ENCODE measurements around the gene ZDHHC14.

Gene ZDHHC14

GRCh38 chr6:157593596-157593995, 212.6 kb downstream of the ZDHHC14 start:
- Histone ChIP-seq H3K27ac (ENCODE audit: low read length) (no peak overlapping the region), H3K36me3 (ENCODE audit: control insufficient read depth in 2 of 2, insufficient read depth in 2 of 2, low read length in 2 of 2) (peaks cover 0 to 2% of the 10 kb centered on the region in 2 donors), H3K4me3 (ENCODE audit: low read length in 2 of 2) (no peak overlapping the region), H3K9me3 (ENCODE audit: control insufficient read depth in 2 of 2, low read length in 2 of 2) (no peaks in the 10 kb centered on the region), H3K4me1 (ENCODE audit: control insufficient read depth, insufficient read depth, low read length) (peaks cover 7% of the 10 kb centered on the region), H3K9ac (ENCODE audit: low read length in 2 of 2) (no peak overlapping the region), H3K27me3 (ENCODE audit: control insufficient read depth in 1 of 2, insufficient read depth in 2 of 2, low read length in 2 of 2) (no peaks in the 10 kb centered on the region)

- Histone ChIP-seq H3K9me3 (ENCODE audit: control insufficient read depth in 2 of 2, low read length in 2 of 2) (no peaks in the 10 kb centered on the region), H3K4me3 (ENCODE audit: low read length in 2 of 2) (no peak overlapping the region), H3K27me3 (ENCODE audit: control insufficient read depth in 1 of 2, insufficient read depth in 2 of 2, low read length in 2 of 2) (no peaks in the 10 kb centered on the region), H3K4me1 (ENCODE audit: control insufficient read depth, insufficient read depth, low read length) (peaks cover 7% of the 10 kb centered on the region), H3K9ac (ENCODE audit: low read length in 2 of 2) (no peak overlapping the region), H3K27ac (ENCODE audit: low read length) (no peak overlapping the region), H3K36me3 (ENCODE audit: control insufficient read depth in 2 of 2, insufficient read depth in 2 of 2, low read length in 2 of 2) (peaks cover 0 to 2% of the 10 kb centered on the region in 2 donors)
Observed at GRCh38 chr6:157594292-157594691, 213.3 kb downstream of the ZDHHC14 start.

GRCh38 chr6:157595768-157596167, 214.8 kb downstream of the ZDHHC14 start:
- H3K9me3 ChIP-seq (ENCODE audit: control insufficient read depth in 2 of 2, low read length in 2 of 2), result no peaks in the 10 kb centered on the region
- peaks cover 0 to 2% of the 10 kb centered on the region in 2 donors for H3K36me3 ChIP-seq (ENCODE audit: control insufficient read depth in 2 of 2, insufficient read depth in 2 of 2, low read length in 2 of 2)
- H3K9ac ChIP-seq (ENCODE audit: low read length in 2 of 2), result no peak overlapping the region
- no peak overlapping the region for H3K27ac ChIP-seq (ENCODE audit: low read length)
- peaks cover 7% of the 10 kb centered on the region for H3K4me1 ChIP-seq (ENCODE audit: control insufficient read depth, insufficient read depth, low read length)
- no peak overlapping the region for H3K4me3 ChIP-seq (ENCODE audit: low read length in 2 of 2)
- H3K27me3 ChIP-seq (ENCODE audit: control insufficient read depth in 1 of 2, insufficient read depth in 2 of 2, low read length in 2 of 2), result no peaks in the 10 kb centered on the region

GRCh38 chr6:157596461-157596860, 215.5 kb downstream of the ZDHHC14 start:
- peak overlapping the region; percentile 18 for H3K27ac ChIP-seq (ENCODE audit: low read length)
- no peaks in the 10 kb centered on the region for H3K9me3 ChIP-seq (ENCODE audit: control insufficient read depth in 2 of 2, low read length in 2 of 2)
- peaks cover 7% of the 10 kb centered on the region for H3K4me1 ChIP-seq (ENCODE audit: control insufficient read depth, insufficient read depth, low read length)

GRCh38 chr6:157596886-157597285, 215.9 kb downstream of the ZDHHC14 start:
- no peak overlapping the region for H3K9ac ChIP-seq (ENCODE audit: low read length in 2 of 2)
- H3K27me3 ChIP-seq (ENCODE audit: control insufficient read depth in 1 of 2, insufficient read depth in 2 of 2, low read length in 2 of 2), result no peaks in the 10 kb centered on the region
- no peaks in the 10 kb centered on the region for H3K9me3 ChIP-seq (ENCODE audit: control insufficient read depth in 2 of 2, low read length in 2 of 2)
- peaks cover 0 to 2% of the 10 kb centered on the region in 2 donors for H3K36me3 ChIP-seq (ENCODE audit: control insufficient read depth in 2 of 2, insufficient read depth in 2 of 2, low read length in 2 of 2)
- H3K4me1 ChIP-seq (ENCODE audit: control insufficient read depth, insufficient read depth, low read length), result peaks cover 7% of the 10 kb centered on the region
- no peak overlapping the region for H3K4me3 ChIP-seq (ENCODE audit: low read length in 2 of 2)
- peak overlapping the region; percentile 18 for H3K27ac ChIP-seq (ENCODE audit: low read length)

More at GRCh38 chr6:157596461-157596860, 215.5 kb downstream of the ZDHHC14 start:
- no peak overlapping the region for H3K4me3 ChIP-seq (ENCODE audit: low read length in 2 of 2)
- peaks cover 0 to 2% of the 10 kb centered on the region in 2 donors for H3K36me3 ChIP-seq (ENCODE audit: control insufficient read depth in 2 of 2, insufficient read depth in 2 of 2, low read length in 2 of 2)
- no peaks in the 10 kb centered on the region for H3K27me3 ChIP-seq (ENCODE audit: control insufficient read depth in 1 of 2, insufficient read depth in 2 of 2, low read length in 2 of 2)
- H3K9ac ChIP-seq (ENCODE audit: low read length in 2 of 2), result no peak overlapping the region

GRCh38 chr6:157597461-157598312, 216.7 kb downstream of the ZDHHC14 start:
- H3K9ac ChIP-seq (ENCODE audit: low read length in 2 of 2), result no peak overlapping the region
- peaks cover 7% of the 10 kb centered on the region for H3K4me1 ChIP-seq (ENCODE audit: control insufficient read depth, insufficient read depth, low read length)
- no peaks in the 10 kb centered on the region for H3K27me3 ChIP-seq (ENCODE audit: control insufficient read depth in 1 of 2, insufficient read depth in 2 of 2, low read length in 2 of 2)
- no peak overlapping the region for H3K27ac ChIP-seq (ENCODE audit: low read length)
- no peak overlapping the region for H3K4me3 ChIP-seq (ENCODE audit: low read length in 2 of 2)
- H3K36me3 ChIP-seq (ENCODE audit: control insufficient read depth in 2 of 2, insufficient read depth in 2 of 2, low read length in 2 of 2), result peaks cover 0 to 2% of the 10 kb centered on the region in 2 donors
- no peaks in the 10 kb centered on the region for H3K9me3 ChIP-seq (ENCODE audit: control insufficient read depth in 2 of 2, low read length in 2 of 2)

- H3K4me3 ChIP-seq (ENCODE audit: low read length in 2 of 2), result no peak overlapping the region
- H3K36me3 ChIP-seq (ENCODE audit: control insufficient read depth in 2 of 2, insufficient read depth in 2 of 2, low read length in 2 of 2), result peaks cover 0 to 2% of the 10 kb centered on the region in 2 donors
- no peak overlapping the region for H3K9ac ChIP-seq (ENCODE audit: low read length in 2 of 2)
- H3K27me3 ChIP-seq (ENCODE audit: control insufficient read depth in 1 of 2, insufficient read depth in 2 of 2, low read length in 2 of 2), result no peaks in the 10 kb centered on the region
- no peak overlapping the region for H3K27ac ChIP-seq (ENCODE audit: low read length)
- peaks cover 7% of the 10 kb centered on the region for H3K4me1 ChIP-seq (ENCODE audit: control insufficient read depth, insufficient read depth, low read length)
- no peaks in the 10 kb centered on the region for H3K9me3 ChIP-seq (ENCODE audit: control insufficient read depth in 2 of 2, low read length in 2 of 2)
Observed at GRCh38 chr6:157599191-157599590, 218.2 kb downstream of the ZDHHC14 start.

- no peaks in the 10 kb centered on the region for H3K36me3 ChIP-seq (ENCODE audit: control insufficient read depth in 2 of 2, insufficient read depth in 2 of 2, low read length in 2 of 2)
- H3K4me1 ChIP-seq (ENCODE audit: control insufficient read depth, insufficient read depth, low read length), result peaks cover 5% of the 10 kb centered on the region
- H3K9ac ChIP-seq (ENCODE audit: low read length in 2 of 2), result no peak overlapping the region
- no peaks in the 10 kb centered on the region for H3K9me3 ChIP-seq (ENCODE audit: control insufficient read depth in 2 of 2, low read length in 2 of 2)
- no peak overlapping the region for H3K4me3 ChIP-seq (ENCODE audit: low read length in 2 of 2)
- no peaks in the 10 kb centered on the region for H3K27me3 ChIP-seq (ENCODE audit: control insufficient read depth in 1 of 2, insufficient read depth in 2 of 2, low read length in 2 of 2)
- H3K27ac ChIP-seq (ENCODE audit: low read length), result no peak overlapping the region
Observed at GRCh38 chr6:157600807-157601206, 219.8 kb downstream of the ZDHHC14 start.

- Histone ChIP-seq H3K27me3 (ENCODE audit: control insufficient read depth in 1 of 2, insufficient read depth in 2 of 2, low read length in 2 of 2) (no peaks in the 10 kb centered on the region), H3K9ac (ENCODE audit: low read length in 2 of 2) (no peak overlapping the region), H3K4me1 (ENCODE audit: control insufficient read depth, insufficient read depth, low read length) (peaks cover 2% of the 10 kb centered on the region)
Observed at GRCh38 chr6:157602521-157603295, 221.7 kb downstream of the ZDHHC14 start.

GRCh38 chr6:157603314-157603940, 222.4 kb downstream of the ZDHHC14 start:
- Histone ChIP-seq H3K9ac (ENCODE audit: low read length in 2 of 2) (no peak overlapping the region), H3K36me3 (ENCODE audit: control insufficient read depth in 2 of 2, insufficient read depth in 2 of 2, low read length in 2 of 2) (no peaks in the 10 kb centered on the region), H3K27ac (ENCODE audit: low read length) (no peak overlapping the region), H3K27me3 (ENCODE audit: control insufficient read depth in 1 of 2, insufficient read depth in 2 of 2, low read length in 2 of 2) (no peaks in the 10 kb centered on the region), H3K4me3 (ENCODE audit: low read length in 2 of 2) (no peak overlapping the region), H3K9me3 (ENCODE audit: control insufficient read depth in 2 of 2, low read length in 2 of 2) (no peaks in the 10 kb centered on the region), H3K4me1 (ENCODE audit: control insufficient read depth, insufficient read depth, low read length) (no peaks in the 10 kb centered on the region)

More at GRCh38 chr6:157602521-157603295, 221.7 kb downstream of the ZDHHC14 start:
- Histone ChIP-seq H3K36me3 (ENCODE audit: control insufficient read depth in 2 of 2, insufficient read depth in 2 of 2, low read length in 2 of 2) (no peaks in the 10 kb centered on the region), H3K4me3 (ENCODE audit: low read length in 2 of 2) (no peak overlapping the region), H3K27ac (ENCODE audit: low read length) (no peak overlapping the region), H3K9me3 (ENCODE audit: control insufficient read depth in 2 of 2, low read length in 2 of 2) (no peaks in the 10 kb centered on the region)
